ENCODE measurements around the gene VMP1.

- TF ChIP-seq CTCF (IDR thresholded peaks at IDR 0.05; ENCODE audit: insufficient read depth, low read length, poor library complexity, severe bottlenecking) (no peak), EZH2phosphoT487 (conservative IDR thresholded peaks at IDR 0.05; ENCODE audit: low read length) (no peak)
Measured at GRCh38 chr17:59761385-59762048, 54.1 kb downstream of the VMP1 start.
